HEK293 (cell line): ENCODE data around the gene COL18A1.

Source experiments
- ELK4 ChIP-seq: IDR thresholded peaks from 2 replicates; pipeline ENCODE4 v1.6.1; 2011; ENCODE audit warnings: mild to moderate bottlenecking, low read depth, low read length, borderline replicate concordance
- GLI4 ChIP-seq: fragments of 450-650 bp; formaldehyde crosslinking; IDR thresholded peaks from 2 replicates; pipeline ENCODE4 v1.5.1; 2016; ENCODE audit warnings: missing biosample characterization, missing genetic modification characterization
- TRIM28 ChIP-seq: IDR thresholded peaks from 2 replicates; pipeline ENCODE4 v1.6.1; 2011; ENCODE audit warnings: low read length, control low read depth, borderline replicate concordance
- ZBTB1 ChIP-seq: fragments of 450-650 bp; formaldehyde crosslinking; IDR thresholded peaks from 2 replicates; pipeline ENCODE4 v1.5.1; 2016; ENCODE audit warnings: missing biosample characterization, missing genetic modification characterization
- ZEB2 ChIP-seq: fragments of 450-650 bp; formaldehyde crosslinking; IDR thresholded peaks from 2 replicates; pipeline ENCODE4 v1.5.1; 2016; ENCODE audit warnings: missing biosample characterization, missing genetic modification characterization
- TF ChIP-seq, protein P1 (sequence below): fragments of 450-650 bp; formaldehyde crosslinking; IDR thresholded peaks from 2 replicates; pipeline ENCODE4 v1.5.1; 2016; ENCODE audit warnings: missing biosample characterization, missing genetic modification characterization

GRCh38 chr21:45482899-45483821, 78.2 kb downstream of the COL18A1 start:
- no peak for TF ChIP-seq ZBTB1 (tag by site-specific recombination)
- TF ChIP-seq ELK4: no peak
- no peak for TF ChIP-seq GLI4 (tag by site-specific recombination)
- no peak for TF ChIP-seq ZEB2 (tag by site-specific recombination)
- TF ChIP-seq, protein P1, sequence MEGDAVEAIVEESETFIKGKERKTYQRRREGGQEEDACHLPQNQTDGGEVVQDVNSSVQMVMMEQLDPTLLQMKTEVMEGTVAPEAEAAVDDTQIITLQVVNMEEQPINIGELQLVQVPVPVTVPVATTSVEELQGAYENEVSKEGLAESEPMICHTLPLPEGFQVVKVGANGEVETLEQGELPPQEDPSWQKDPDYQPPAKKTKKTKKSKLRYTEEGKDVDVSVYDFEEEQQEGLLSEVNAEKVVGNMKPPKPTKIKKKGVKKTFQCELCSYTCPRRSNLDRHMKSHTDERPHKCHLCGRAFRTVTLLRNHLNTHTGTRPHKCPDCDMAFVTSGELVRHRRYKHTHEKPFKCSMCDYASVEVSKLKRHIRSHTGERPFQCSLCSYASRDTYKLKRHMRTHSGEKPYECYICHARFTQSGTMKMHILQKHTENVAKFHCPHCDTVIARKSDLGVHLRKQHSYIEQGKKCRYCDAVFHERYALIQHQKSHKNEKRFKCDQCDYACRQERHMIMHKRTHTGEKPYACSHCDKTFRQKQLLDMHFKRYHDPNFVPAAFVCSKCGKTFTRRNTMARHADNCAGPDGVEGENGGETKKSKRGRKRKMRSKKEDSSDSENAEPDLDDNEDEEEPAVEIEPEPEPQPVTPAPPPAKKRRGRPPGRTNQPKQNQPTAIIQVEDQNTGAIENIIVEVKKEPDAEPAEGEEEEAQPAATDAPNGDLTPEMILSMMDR (tag by site-specific recombination): no peak
- no peak for TF ChIP-seq TRIM28
